ENCODE measurements around the gene RPL9. TPM values are rescaled to one million over a fixed set of nuclear protein-coding genes. Genes with fewer than 3 reads are reported as not detected.

Gene RPL9
- total and polyA plus RNA-seq, 2 of the 13 experiments (the other 11 are each of a cell fraction or from before 2014, with no cell fraction given): 993 to 2,148 TPM

GRCh38 chr4:39422247-39422646, 36.5 kb downstream of the RPL9 start (continued):
- TF ChIP-seq ZFP91 (CRISPR knock-in tag; IDR thresholded peaks at IDR 0.05; ENCODE audit: borderline replicate concordance): no peak

- Histone ChIP-seq H3K4me3 (replicated peaks in 1 of 3; ENCODE audit: insufficient read depth in 1 of 3, low read depth in 2 of 3, low read length in 3 of 3) (no peak overlapping the region; a peak in 1 of 6 replicates), H3K36me3 (replicated peaks in 1 of 2; ENCODE audit: control insufficient read depth in 1 of 2, insufficient read depth in 2 of 2, low read length in 2 of 2) (no peaks in the 10 kb centered on the region), H3K27me3 (ENCODE audit: control insufficient read depth in 1 of 2, insufficient read depth in 2 of 2, low read length in 2 of 2) (no peaks in the 10 kb centered on the region), H4K20me1 (ENCODE audit: insufficient read depth, low read length) (no peaks in the 10 kb centered on the region), H2AFZ (ENCODE audit: low read length) (no peak overlapping the region), H3K27ac (ENCODE audit: extremely low read length, insufficient read depth, low read length) (peak overlapping the region; percentile 96), H3K9ac (ENCODE audit: insufficient read depth, low read depth, low read length) (peak overlapping the region; percentile 47; the same call in 1 of the 2 replicates), H3K79me2 (ENCODE audit: insufficient read depth, low read length) (peaks cover 97% of the 10 kb centered on the region), H3K4me2 (ENCODE audit: low read depth, low read length) (peak overlapping the region; percentile 54), H3K9me3 (ENCODE audit: low read length) (no peaks in the 10 kb centered on the region), H3K4me1 (ENCODE audit: insufficient read depth, low read length) (peaks cover 85% of the 10 kb centered on the region)
- ChIA-PET POLR2A (interaction anchor here (1.8 to 11.5 kb wide), 4 partner anchors 9 to 49 kb away, joined by 7 to 121 read pairs (median 22); partner anchors contain the start of genes KLB, LIAS, RFC1 and RPL9), CTCF (ENCODE audit: low intra/inter-chr PET ratio, low total read pairs) (no interaction called here)
- no TSS peak for BruUV-seq (replicated peaks)
- intact Hi-C loops (cut with micrococcal nuclease; ENCODE audit: unreplicated experiment): loop anchor here (10.0 kb wide), 1 partner anchor 231 kb away; the partner anchor contains the start of gene WDR19
- ATAC-seq: no peak
- in situ Hi-C loops (cut with HindIII; ENCODE audit: extremely low pct_ligation_motif_present, low pct_unique_long_range_greater_than_20kb): loop anchor here (10.0 kb wide), 1 partner anchor 51 kb away; the partner anchor contains the start of gene RFC1
- WGBS (ENCODE audit: low lambda C conversion rate): 6% methylated on average over 2 of the region's 2 CpGs
- DNase-seq (ENCODE audit: low spot score): peak; percentile 62
- no peak for FAIRE-seq
- TF ChIP-seq THYN1 (CRISPR knock-in tag; IDR thresholded peaks at IDR 0.05; ENCODE audit: borderline replicate concordance, low read depth): no peak
- TF ChIP-seq HNF4A (CRISPR knock-in tag; IDR thresholded peaks at IDR 0.05): peak; percentile 58
- TF ChIP-seq EP300 (IDR thresholded peaks at IDR 0.05; ENCODE audit: low read depth in 2 of 2, low read length in 2 of 2): peak in 1 of 2 experiments; percentile 74; a peak in 2 of 4 replicates
- no peak for TF ChIP-seq EP300 (CRISPR knock-in tag; IDR thresholded peaks at IDR 0.05; ENCODE audit: borderline replicate concordance)
- peak; percentile 84 for TF ChIP-seq TBL1XR1 (IDR thresholded peaks at IDR 0.05; ENCODE audit: borderline replicate concordance, low read length, partially characterized antibody)
- TF ChIP-seq PPARG (CRISPR knock-in tag; conservative IDR thresholded peaks at IDR 0.05): 0 out of 2 replicates have a peak, but pooled peaks have one; percentile 30
- no peak for TF ChIP-seq GABPB1 (CRISPR knock-in tag; IDR thresholded peaks at IDR 0.05)
- TF ChIP-seq MIER3 (CRISPR knock-in tag; IDR thresholded peaks at IDR 0.05; ENCODE audit: borderline replicate concordance): no peak
- peak; percentile 27; the same call in 1 of the 2 replicates for TF ChIP-seq MAX (IDR thresholded peaks at IDR 0.05)
- no peak for TF ChIP-seq ZNF570 (CRISPR knock-in tag; IDR thresholded peaks at IDR 0.05; ENCODE audit: borderline replicate concordance)
- no peak for TF ChIP-seq TCF7L2 (IDR thresholded peaks at IDR 0.05; ENCODE audit: low read depth, low read length)
- peak; percentile 88; the same call in 1 of the 2 replicates for TF ChIP-seq THRA (CRISPR knock-in tag; IDR thresholded peaks at IDR 0.05; ENCODE audit: borderline replicate concordance)
- no peak for TF ChIP-seq ZNF20 (CRISPR knock-in tag; IDR thresholded peaks at IDR 0.05)
- no peak for TF ChIP-seq WIZ (CRISPR knock-in tag; IDR thresholded peaks at IDR 0.05)
- TF ChIP-seq SAP130 (CRISPR knock-in tag; IDR thresholded peaks at IDR 0.05; ENCODE audit: low read depth): peak; percentile 55
- peak; percentile 69 for TF ChIP-seq RARA (CRISPR knock-in tag; IDR thresholded peaks at IDR 0.05)
Observed at GRCh38 chr4:39415678-39416283, 42.9 kb downstream of the RPL9 start.

All from HepG2 (cell line).